Stimulated activated CD4-positive, alpha-beta T cell treated with anti-CD3 and anti-CD28 coated beads, Interleukin-4, amount 100 ng/mL, for 4 hours (primary cell): ENCODE measurements around the gene KIF21B.
"Not testable (repeated sequence)": the region's sequence is repeated elsewhere in the genome, so short reads cannot be mapped to it uniquely, and the experiment has no call there.

Experiments
- DNase-seq, 2 experiments: peaks; one replicate each; pipeline ENCODE4 v3.0.0-alpha.2; 2020

Gene KIF21B

GRCh38 chr1:200969726-200970561, 53.6 kb downstream of the KIF21B start:
- no peak for DNase-seq

- no peak for DNase-seq
Measured at GRCh38 chr1:200968469-200969410, 54.8 kb downstream of the KIF21B start.

- DNase-seq: no peak
Measured at GRCh38 chr1:200967693-200968468, 55.6 kb downstream of the KIF21B start.

GRCh38 chr1:200966934-200967333, 56.6 kb downstream of the KIF21B start:
- DNase-seq: no peak

- no peak for DNase-seq
Measured at GRCh38 chr1:200965111-200965805, 58.3 kb downstream of the KIF21B start.

GRCh38 chr1:200963888-200964287, 59.6 kb downstream of the KIF21B start:
- DNase-seq: not testable (repeated sequence)

GRCh38 chr1:200963076-200963475, 60.4 kb downstream of the KIF21B start:
- DNase-seq: no peak

- no peak for DNase-seq
Measured at GRCh38 chr1:200962631-200963030, 60.9 kb downstream of the KIF21B start.

- DNase-seq: not testable (repeated sequence)
Measured at GRCh38 chr1:200962151-200962550, 61.4 kb downstream of the KIF21B start.

- no peak for DNase-seq
Measured at GRCh38 chr1:200960948-200961340, 62.6 kb downstream of the KIF21B start.

GRCh38 chr1:200960236-200960947, 63.1 kb downstream of the KIF21B start:
- DNase-seq: no peak

- no peak for DNase-seq
Measured at GRCh38 chr1:200959411-200959921, 64.0 kb downstream of the KIF21B start.

- no peak for DNase-seq
Measured at GRCh38 chr1:200958597-200958996, 64.9 kb downstream of the KIF21B start.

GRCh38 chr1:200954434-200954833, 69.1 kb downstream of the KIF21B start:
- no peak for DNase-seq

GRCh38 chr1:200951016-200951415, 72.5 kb downstream of the KIF21B start:
- no peak for DNase-seq

GRCh38 chr1:200949626-200950025, 73.9 kb downstream of the KIF21B start:
- no peak for DNase-seq

- no peak for DNase-seq
Measured at GRCh38 chr1:200947059-200947566, 76.4 kb downstream of the KIF21B start.

- DNase-seq: no peak
Measured at GRCh38 chr1:200945111-200945510, 78.4 kb downstream of the KIF21B start.

GRCh38 chr1:200938955-200939354, 84.6 kb downstream of the KIF21B start:
- no peak for DNase-seq

- not testable (repeated sequence) for DNase-seq
Measured at GRCh38 chr1:200935286-200935962, 88.1 kb downstream of the KIF21B start.
